ENCODE measurements around the gene TACC2. TPM values are rescaled to one million over a fixed set of nuclear protein-coding genes. Genes with fewer than 3 reads are reported as not detected.
"Not testable (repeated sequence)": the region's sequence is repeated elsewhere in the genome, so short reads cannot be mapped to it uniquely, and the experiment has no call there.

TACC2 gene
- total RNA-seq, 1 donor from 2014 or later = 10.7 TPM

- Histone ChIP-seq H3K4me1 (peaks cover 18% of the 10 kb centered on the region), H2AFZ (replicated peaks) (no peak overlapping the region), H4K20me1 (ENCODE audit: low read depth) (peaks cover 4% of the 10 kb centered on the region), H3K36me3 (no peaks in the 10 kb centered on the region), H3K4me2 (no peak overlapping the region), H3K9me3 (ENCODE audit: low read depth) (no peaks in the 10 kb centered on the region), H3K4me3 (no peak overlapping the region), H3K9ac (no peak overlapping the region), H3K79me2 (ENCODE audit: low read depth) (peaks cover 14% of the 10 kb centered on the region), H3K27ac (no peak overlapping the region), H3K27me3 (no peaks in the 10 kb centered on the region), H3F3A (ENCODE audit: low read depth) (peaks cover 13% of the 10 kb centered on the region)
- DNase-seq (ENCODE audit: low spot score) = no peak
- no peak for TF ChIP-seq EZH2 (IDR thresholded peaks at IDR 0.05)
- TF ChIP-seq, protein P1, sequence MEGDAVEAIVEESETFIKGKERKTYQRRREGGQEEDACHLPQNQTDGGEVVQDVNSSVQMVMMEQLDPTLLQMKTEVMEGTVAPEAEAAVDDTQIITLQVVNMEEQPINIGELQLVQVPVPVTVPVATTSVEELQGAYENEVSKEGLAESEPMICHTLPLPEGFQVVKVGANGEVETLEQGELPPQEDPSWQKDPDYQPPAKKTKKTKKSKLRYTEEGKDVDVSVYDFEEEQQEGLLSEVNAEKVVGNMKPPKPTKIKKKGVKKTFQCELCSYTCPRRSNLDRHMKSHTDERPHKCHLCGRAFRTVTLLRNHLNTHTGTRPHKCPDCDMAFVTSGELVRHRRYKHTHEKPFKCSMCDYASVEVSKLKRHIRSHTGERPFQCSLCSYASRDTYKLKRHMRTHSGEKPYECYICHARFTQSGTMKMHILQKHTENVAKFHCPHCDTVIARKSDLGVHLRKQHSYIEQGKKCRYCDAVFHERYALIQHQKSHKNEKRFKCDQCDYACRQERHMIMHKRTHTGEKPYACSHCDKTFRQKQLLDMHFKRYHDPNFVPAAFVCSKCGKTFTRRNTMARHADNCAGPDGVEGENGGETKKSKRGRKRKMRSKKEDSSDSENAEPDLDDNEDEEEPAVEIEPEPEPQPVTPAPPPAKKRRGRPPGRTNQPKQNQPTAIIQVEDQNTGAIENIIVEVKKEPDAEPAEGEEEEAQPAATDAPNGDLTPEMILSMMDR (IDR thresholded peaks at IDR 0.05) = no peak
- no peak for TF ChIP-seq EZH2phosphoT487 (IDR thresholded peaks at IDR 0.05)
- Mint-ChIP-seq H3K27ac (no peak overlapping the region), H3K4me3 (no peak overlapping the region), H3K36me3 (peaks cover 29% of the 10 kb centered on the region), H3K27me3 (ENCODE audit: insufficient read depth, low read depth) (peaks cover 3% of the 10 kb centered on the region), H3K9me3 (peaks cover 4% of the 10 kb centered on the region), H3K4me1 (peaks cover 36% of the 10 kb centered on the region)
Measured at GRCh38 chr10:122199689-122200088, 210.7 kb downstream of the TACC2 start.

DNA sequence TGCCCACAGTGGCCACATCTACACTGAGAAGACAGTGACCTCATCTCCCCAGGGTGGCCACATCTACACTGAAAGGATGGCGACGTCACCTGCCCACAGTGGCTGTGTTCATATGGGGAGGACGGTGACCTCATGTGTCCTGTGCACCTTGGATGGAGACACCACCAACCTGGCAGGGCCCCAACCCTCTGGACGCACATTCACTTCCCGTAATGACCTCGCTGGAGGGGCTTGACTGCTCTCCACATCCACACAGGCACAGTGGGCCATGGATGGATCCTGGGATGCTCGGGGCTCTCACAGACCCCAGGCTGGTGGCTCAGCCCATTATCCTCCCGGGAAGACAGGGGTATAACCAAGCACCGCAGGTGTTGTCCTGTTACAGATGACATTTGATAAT is 212.4 kb downstream of the TACC2 start:
- Histone ChIP-seq H3K79me2 (ENCODE audit: low read depth) (peaks cover 26% of the 10 kb centered on the region), H3K36me3 (no peaks in the 10 kb centered on the region), H3K4me2 (no peak overlapping the region), H3K9me3 (ENCODE audit: low read depth) (no peaks in the 10 kb centered on the region), H3K27me3 (no peaks in the 10 kb centered on the region), H4K20me1 (ENCODE audit: low read depth) (peaks cover 4% of the 10 kb centered on the region), H3K27ac (no peak overlapping the region), H2AFZ (replicated peaks) (no peak overlapping the region), H3K4me3 (no peak overlapping the region), H3K9ac (no peak overlapping the region), H3K4me1 (peaks cover 18% of the 10 kb centered on the region), H3F3A (ENCODE audit: low read depth) (peaks cover 13% of the 10 kb centered on the region)
- TF ChIP-seq, protein P1 (IDR thresholded peaks at IDR 0.05) = no peak
- TF ChIP-seq EZH2phosphoT487 (IDR thresholded peaks at IDR 0.05) (no peak), EZH2 (IDR thresholded peaks at IDR 0.05) (no peak)
- H3K36me3 Mint-ChIP-seq = peaks cover 26% of the 10 kb centered on the region
- peaks cover 4% of the 10 kb centered on the region for H3K9me3 Mint-ChIP-seq
- no peak overlapping the region for H3K4me3 Mint-ChIP-seq
- H3K4me1 Mint-ChIP-seq = peaks cover 24% of the 10 kb centered on the region
- no peak for DNase-seq (ENCODE audit: low spot score)
- no peak overlapping the region for H3K27ac Mint-ChIP-seq
- H3K27me3 Mint-ChIP-seq (ENCODE audit: insufficient read depth, low read depth) = peaks cover 3% of the 10 kb centered on the region

- H3K27me3 Mint-ChIP-seq (ENCODE audit: insufficient read depth, low read depth); H3K4me3 ChIP-seq; H3K27ac ChIP-seq; H3K9ac ChIP-seq; H3K4me2 ChIP-seq; H3K27ac Mint-ChIP-seq; H3K36me3 ChIP-seq; H3K4me3 Mint-ChIP-seq; H3K9me3 Mint-ChIP-seq; H3K27me3 ChIP-seq; DNase-seq (ENCODE audit: low spot score); H2AFZ ChIP-seq (replicated peaks); H4K20me1 ChIP-seq (ENCODE audit: low read depth); H3K9me3 ChIP-seq (ENCODE audit: low read depth); H3F3A ChIP-seq (ENCODE audit: low read depth): not testable (repeated sequence)
- Histone ChIP-seq H3K79me2 (ENCODE audit: low read depth) (peaks cover 38% of the 10 kb centered on the region), H3K4me1 (peaks cover 12% of the 10 kb centered on the region)
- H3K4me1 Mint-ChIP-seq = peaks cover 19% of the 10 kb centered on the region
- H3K36me3 Mint-ChIP-seq = peaks cover 25% of the 10 kb centered on the region
Measured at GRCh38 chr10:122203180-122203579, 214.2 kb downstream of the TACC2 start.

DNA sequence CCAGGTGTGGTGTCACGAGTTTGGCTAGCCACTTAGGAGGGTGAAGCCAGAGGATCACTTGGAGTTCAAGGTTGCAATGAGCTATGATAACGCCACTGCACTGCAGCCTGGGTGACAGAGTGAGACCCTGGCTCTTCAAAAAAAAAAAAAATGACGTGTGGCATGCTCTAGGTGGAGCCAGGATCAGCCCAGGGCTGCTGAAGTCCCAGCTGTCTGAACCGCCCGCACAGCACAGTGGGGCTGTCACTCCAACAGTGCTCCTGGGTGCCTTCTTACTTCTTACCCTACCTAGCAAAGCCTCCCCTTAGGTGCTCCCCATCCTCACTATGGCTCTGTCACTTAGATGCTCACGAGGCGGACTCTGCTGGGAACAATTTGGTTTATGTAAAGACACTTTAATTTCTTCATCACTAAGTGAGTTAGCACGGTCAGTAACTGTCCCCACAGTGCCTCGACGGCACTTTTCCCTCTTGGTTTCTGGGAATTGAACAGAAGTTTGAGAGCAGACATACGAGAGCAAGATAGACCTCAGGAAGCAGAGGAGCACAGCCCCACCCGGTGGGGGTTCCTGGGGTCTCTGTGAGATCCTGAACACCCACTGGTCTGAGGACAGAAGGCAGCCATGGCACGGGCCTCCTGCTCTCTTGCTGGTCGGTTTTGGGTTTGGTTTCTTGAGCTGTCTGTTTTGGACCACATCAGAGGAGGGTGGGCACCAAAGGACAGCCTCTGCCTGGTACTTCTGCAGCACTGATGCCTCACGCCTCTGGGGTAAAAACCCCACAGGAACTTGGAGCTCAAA is 215.9 kb downstream of the TACC2 start:
- Mint-ChIP-seq H3K36me3 (peaks cover 23% of the 10 kb centered on the region), H3K27ac (no peak overlapping the region), H3K4me1 (peaks cover 13% of the 10 kb centered on the region), H3K9me3 (peaks cover 4% of the 10 kb centered on the region), H3K27me3 (ENCODE audit: insufficient read depth, low read depth) (peaks cover 2% of the 10 kb centered on the region), H3K4me3 (no peak overlapping the region)
- H3K79me2 ChIP-seq (ENCODE audit: low read depth) = peaks cover 35% of the 10 kb centered on the region
- no peaks in the 10 kb centered on the region for H3K27me3 ChIP-seq
- H3K4me1 ChIP-seq = peaks cover 7% of the 10 kb centered on the region
- no peaks in the 10 kb centered on the region for H3F3A ChIP-seq (ENCODE audit: low read depth)
- H2AFZ ChIP-seq (replicated peaks) = no peak overlapping the region
- peaks cover 13% of the 10 kb centered on the region for H4K20me1 ChIP-seq (ENCODE audit: low read depth)
- H3K36me3 ChIP-seq = no peaks in the 10 kb centered on the region
- TF ChIP-seq EZH2phosphoT487 (IDR thresholded peaks at IDR 0.05) (no peak), EZH2 (IDR thresholded peaks at IDR 0.05) (no peak)
- TF ChIP-seq, protein P1 (IDR thresholded peaks at IDR 0.05) = no peak
- no peak overlapping the region for H3K27ac ChIP-seq
- H3K9me3 ChIP-seq (ENCODE audit: low read depth) = no peaks in the 10 kb centered on the region
- no peak overlapping the region for H3K4me2 ChIP-seq
- H3K4me3 ChIP-seq = no peak overlapping the region
- no peak overlapping the region for H3K9ac ChIP-seq
- no peak for DNase-seq (ENCODE audit: low spot score)
